Umbilical cord (tissue), 2 donors: ENCODE data around the gene AIG1. TPM values are rescaled to one million over a fixed set of nuclear protein-coding genes. Genes with fewer than 3 reads are reported as not detected.
"Not testable (repeated sequence)": the region's sequence is repeated elsewhere in the genome, so short reads cannot be mapped to it uniquely, and the experiment has no call there.

Source experiments
- DNase-seq: peaks from one replicate; pipeline ENCODE4 v3.0.0-alpha.2; 2015; ENCODE audit warnings: low spot score
- total RNA-seq: library from RNA; depleted of rRNA; stranded (reverse); fragments of >200 nt; gene quantifications from one replicate; pipeline ENCODE4 v1.2.3, GENCODE V29; 2014; ENCODE audit warnings: low replicate concordance; ENCODE audit not compliant: insufficient read depth

AIG1 gene
- total RNA-seq, 1 donor from 2014 or later, result 14.2 TPM

- DNase-seq, result no peak
Observed at GRCh38 chr6:143267760-143268159, 207.1 kb downstream of the AIG1 start.

DNA sequence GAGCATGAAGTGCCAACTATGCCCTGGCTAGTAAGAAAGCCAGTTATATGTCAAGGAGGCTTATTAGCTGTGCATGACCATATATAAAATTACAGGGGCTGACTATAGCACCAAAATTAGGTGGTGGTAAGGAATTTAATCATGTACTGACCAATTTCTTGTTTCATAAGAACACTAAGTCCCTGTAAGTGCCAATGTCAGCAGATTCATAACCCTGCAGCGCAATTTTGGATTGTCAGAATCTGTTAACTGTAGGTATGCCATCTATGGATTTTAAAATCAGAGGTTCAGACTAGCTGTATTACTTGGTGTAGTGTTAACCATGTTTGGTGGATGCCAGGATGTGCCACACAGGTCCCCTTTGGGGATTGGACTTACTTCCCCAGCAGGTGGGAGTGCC lies 207.8 kb downstream of the AIG1 start:
- no peak for DNase-seq

DNA sequence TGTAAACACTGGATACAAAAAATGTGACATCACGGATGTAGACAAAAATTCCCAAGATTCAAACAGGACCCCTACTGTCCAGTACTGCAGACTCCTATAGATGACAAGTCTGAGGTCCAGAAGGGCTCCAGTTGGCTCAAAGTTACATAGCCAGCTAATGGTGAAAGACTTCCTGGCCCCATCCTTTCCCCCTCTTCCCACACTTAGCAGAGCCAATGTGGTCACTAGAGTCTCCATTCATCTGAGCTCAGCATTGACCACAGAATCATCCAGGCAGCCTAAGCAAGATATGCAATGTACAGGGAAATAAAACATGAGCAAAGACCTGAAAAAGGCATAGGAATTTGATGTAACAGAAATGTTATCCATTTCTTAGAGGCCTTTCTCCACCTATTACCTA lies 209.3 kb downstream of the AIG1 start:
- no peak for DNase-seq

GRCh38 chr6:143271024-143271423 lies 210.3 kb downstream of the AIG1 start:
- peak; percentile 74 for DNase-seq

- DNase-seq, result no peak
Observed at GRCh38 chr6:143276436-143276835, 215.7 kb downstream of the AIG1 start.

GRCh38 chr6:143279385-143279784 lies 218.7 kb downstream of the AIG1 start:
- DNase-seq, result no peak

DNA sequence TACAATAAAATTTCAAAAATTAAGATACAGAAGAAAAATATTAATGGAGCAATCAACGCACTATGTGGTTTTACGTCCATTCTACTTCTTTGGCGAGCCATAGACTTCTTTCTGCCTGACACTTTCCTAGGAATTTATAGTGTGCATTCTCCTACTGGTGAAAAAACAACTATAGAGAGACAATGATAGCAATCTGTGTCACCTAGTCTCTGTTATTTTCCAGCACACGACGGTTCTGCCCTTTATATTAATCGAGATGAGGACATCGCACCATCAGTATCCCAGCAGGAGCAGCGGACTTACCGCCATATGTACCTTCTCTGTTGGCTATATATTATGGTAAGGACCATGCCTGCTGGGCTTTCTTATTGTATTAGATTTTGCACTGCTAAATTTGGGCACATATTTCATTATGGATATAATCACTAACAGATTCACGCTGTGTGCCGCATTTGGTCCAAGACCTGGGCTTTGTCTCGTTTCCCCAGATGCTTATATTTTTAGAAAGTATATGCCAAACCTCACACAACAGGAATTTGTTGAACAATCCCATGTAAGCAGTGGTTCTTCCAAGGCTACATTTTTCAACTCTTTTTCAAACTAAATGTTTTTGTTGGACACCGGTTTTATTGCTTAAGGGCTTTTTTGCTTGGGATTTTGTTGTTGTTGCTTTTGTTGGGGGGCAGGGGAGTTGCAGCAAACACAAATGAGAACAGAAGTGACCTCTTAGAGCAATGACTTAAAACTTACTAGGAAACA lies 223.4 kb downstream of the AIG1 start:
- no peak for DNase-seq

DNA sequence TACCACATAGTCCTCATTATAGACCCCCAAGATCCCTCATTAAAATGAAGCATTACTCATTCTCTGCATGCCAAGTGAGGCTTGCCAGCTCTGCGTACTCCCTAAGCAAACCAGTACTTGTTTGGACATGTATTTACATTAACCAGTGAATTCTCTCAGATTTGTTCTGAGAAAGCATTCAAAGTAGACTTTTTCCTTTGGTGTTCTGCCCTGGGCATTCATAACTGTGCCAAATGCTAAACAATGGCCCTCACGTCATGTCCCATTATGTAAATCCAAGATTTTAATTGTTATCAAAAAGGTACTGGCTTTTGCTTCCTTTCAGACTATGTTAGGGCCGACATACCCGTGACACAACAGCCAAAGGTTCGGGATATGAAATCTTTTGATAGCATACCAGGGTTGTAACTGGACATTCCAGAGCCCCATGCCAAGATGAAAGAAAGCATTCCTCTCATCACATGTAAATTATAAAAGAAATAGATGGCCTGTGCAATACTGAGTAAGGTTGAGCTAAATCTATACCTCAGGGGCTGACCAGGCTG lies 225.6 kb downstream of the AIG1 start:
- peak; percentile 71 for DNase-seq

DNA sequence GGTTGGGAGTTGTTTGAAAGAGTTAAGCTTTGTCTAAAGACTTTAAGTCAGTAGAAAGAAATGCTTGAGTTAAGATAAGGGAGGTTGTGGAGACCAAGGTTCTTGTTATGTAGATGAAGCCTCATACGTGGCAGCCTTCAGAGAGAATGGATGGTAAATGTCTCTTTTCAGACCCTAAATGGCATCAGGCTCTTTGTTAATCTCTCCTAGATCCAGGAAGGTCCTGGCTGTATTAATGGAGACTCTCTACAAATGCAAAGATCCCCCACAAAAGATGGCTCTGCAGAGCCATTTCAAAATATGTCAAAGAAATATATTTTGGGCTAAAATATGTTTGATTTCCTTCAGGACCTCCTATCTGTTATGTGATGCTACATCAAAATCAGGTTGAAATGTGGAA lies 228.2 kb downstream of the AIG1 start:
- no peak for DNase-seq

DNA sequence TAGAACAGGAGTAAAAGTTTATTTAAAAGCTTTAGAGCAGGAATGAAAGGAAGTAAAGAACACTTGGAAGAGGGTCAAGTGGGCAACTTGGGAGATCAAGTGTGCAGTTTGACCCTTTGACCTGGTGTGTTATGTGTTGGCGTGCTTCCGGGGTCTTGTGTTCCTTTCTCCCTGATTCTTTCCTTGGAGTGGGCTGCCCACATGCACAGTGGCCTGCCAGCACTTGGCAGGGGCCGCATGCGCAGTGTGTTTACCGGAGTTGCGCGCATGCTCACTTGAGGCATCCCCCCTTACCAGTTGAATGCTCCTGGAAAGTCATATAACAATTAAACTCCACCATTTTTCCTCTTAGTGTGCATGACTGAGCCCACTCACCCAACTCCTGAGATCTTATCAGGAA lies 229.5 kb downstream of the AIG1 start:
- DNase-seq, result no peak

GRCh38 chr6:143293523-143293922 lies 232.8 kb downstream of the AIG1 start:
- no peak for DNase-seq

GRCh38 chr6:143294265-143294860 lies 233.7 kb downstream of the AIG1 start:
- DNase-seq, result no peak

DNA sequence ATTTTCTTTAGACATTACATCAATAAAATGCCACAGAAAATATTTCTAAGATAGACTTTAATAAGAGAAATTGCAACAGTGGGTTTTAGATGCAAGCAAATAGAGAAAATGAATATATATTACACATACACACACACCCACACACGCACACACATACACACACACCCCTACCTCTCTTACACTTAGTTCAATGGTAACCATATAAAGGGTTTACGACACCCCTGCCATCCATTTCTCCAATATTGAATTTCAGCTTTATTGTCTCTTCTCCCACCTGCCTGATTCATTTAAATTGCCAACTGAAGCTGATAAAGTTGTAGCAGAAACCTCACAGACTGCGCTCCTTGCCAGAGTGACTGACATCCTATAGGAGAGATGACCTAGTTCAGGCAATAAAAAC lies 235.2 kb downstream of the AIG1 start:
- DNase-seq, result no peak

GRCh38 chr6:143298071-143298470 lies 237.4 kb downstream of the AIG1 start:
- DNase-seq, result no peak

GRCh38 chr6:143299253-143300166 lies 238.8 kb downstream of the AIG1 start:
- DNase-seq, result no peak

- no peak for DNase-seq
Observed at GRCh38 chr6:143301188-143301587, 240.5 kb downstream of the AIG1 start.

DNA sequence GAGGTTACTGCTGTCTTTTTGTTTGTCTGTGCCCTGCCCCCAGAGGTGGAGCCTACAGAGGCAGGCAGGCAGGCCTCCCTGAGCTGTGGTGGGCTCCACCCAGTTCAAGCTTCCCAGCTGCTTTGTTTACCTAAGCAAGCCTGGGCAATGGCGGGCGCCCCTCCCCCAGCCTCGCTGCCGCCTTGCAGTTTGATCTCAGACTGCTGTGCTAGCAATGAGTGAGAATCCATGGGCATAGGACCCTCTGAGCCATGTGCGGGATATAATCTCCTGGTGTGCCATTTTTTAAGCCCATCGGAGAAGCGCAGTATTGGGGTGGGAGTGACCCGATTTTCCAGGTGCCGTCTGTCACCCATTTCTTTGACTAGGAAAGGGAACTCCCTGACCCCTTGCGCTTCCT lies 247.1 kb downstream of the AIG1 start:
- DNase-seq, result not testable (repeated sequence)

DNA sequence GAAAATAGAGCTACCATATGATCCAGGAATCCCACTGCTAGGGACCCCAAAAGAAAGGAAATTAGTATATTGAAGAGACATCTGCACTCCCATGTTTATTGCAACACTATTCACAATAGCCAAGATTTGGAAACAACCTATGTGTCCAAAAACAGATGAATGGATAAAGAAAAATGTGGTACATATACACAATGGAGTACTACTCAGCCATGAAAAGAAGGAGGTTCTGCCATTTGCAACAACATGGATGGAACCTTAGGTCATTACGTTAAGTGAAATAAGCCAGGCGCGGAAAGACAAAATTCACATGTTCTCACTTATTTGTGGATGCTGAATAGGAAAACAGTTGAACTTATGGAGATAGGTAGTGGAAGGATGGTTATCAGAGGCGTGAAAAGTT lies 252.5 kb downstream of the AIG1 start:
- no peak for DNase-seq

- no peak for DNase-seq
Observed at GRCh38 chr6:143321491-143322086, 260.9 kb downstream of the AIG1 start.

GRCh38 chr6:143322386-143322785 lies 261.7 kb downstream of the AIG1 start:
- no peak for DNase-seq

GRCh38 chr6:143323729-143324470 lies 263.2 kb downstream of the AIG1 start:
- peak; percentile 30 for DNase-seq
